Kidney (tissue), 14 donors: ENCODE measurements around the gene ST8SIA5. TPM values are rescaled to one million over a fixed set of nuclear protein-coding genes. Genes with fewer than 3 reads are reported as not detected.

Experiments used
- DNase-seq, 5 donors: peaks; one replicate each; pipeline ENCODE4 v3.0.0-alpha.2; 2013 to 2020
- FAIRE-seq: peaks from 2 replicates; lab custom pipeline; 2012; peaks lifted over from hg19 to GRCh38; lab: Jason Lieb, UNC
- H3K27ac ChIP-seq, 2 donors: one replicate each; pipeline ENCODE4 v1.7.0; 2013; ENCODE audit warnings: low read depth in 2 of 2, low read length in 2 of 2, inconsistent platforms in 1 of 2
- H3K27me3 ChIP-seq: one replicate; pipeline ENCODE4 v1.7.1; 2013; ENCODE audit warnings: low read length, inconsistent platforms; ENCODE audit not compliant: control insufficient read depth, insufficient read depth
- H3K36me3 ChIP-seq, 3 donors: one replicate each; pipeline versions ENCODE4 v1.7.0 to v1.7.1; 2013; ENCODE audit warnings: low read length in 3 of 3, control low read depth in 1 of 3, inconsistent platforms in 1 of 3; ENCODE audit not compliant: insufficient read depth in 3 of 3, control insufficient read depth in 2 of 3
- H3K4me1 ChIP-seq, 3 donors: one replicate each; pipeline versions ENCODE4 v1.7.0 to v1.7.1; 2013; ENCODE audit warnings: low read length in 3 of 3, inconsistent platforms in 1 of 3, low read depth in 1 of 3; ENCODE audit not compliant: control insufficient read depth in 2 of 3, insufficient read depth in 2 of 3
- H3K4me3 ChIP-seq, 3 donors: one replicate each; pipeline versions ENCODE4 v1.7.0 to v1.8.1; 2013; ENCODE audit warnings: low read length in 3 of 3, control low read depth in 1 of 3, inconsistent platforms in 1 of 3
- H3K9ac ChIP-seq, 3 donors: one replicate each; pipeline versions ENCODE4 v1.7.0 to v1.7.1; 2013; ENCODE audit warnings: low read length in 3 of 3, control low read depth in 1 of 3, inconsistent platforms in 1 of 3
- H3K9me3 ChIP-seq, 3 donors: one replicate each; pipeline versions ENCODE4 v1.7.0 to v1.7.1; 2013; ENCODE audit warnings: low read length in 3 of 3, control low read depth in 1 of 3, inconsistent platforms in 1 of 3; ENCODE audit not compliant: control insufficient read depth in 2 of 3, insufficient read depth in 1 of 3
- CTCF ChIP-seq: IDR thresholded peaks from 3 replicates; pipeline ENCODE4 v1.5.1; 2012; ENCODE audit warnings: mild to moderate bottlenecking, moderate library complexity, borderline replicate concordance; ENCODE audit not compliant: insufficient read depth; ENCODE audit errors: extremely low read depth
- intact Hi-C: fragments of 100-400 bp; cut with DNase I; formaldehyde crosslinking; loops from one replicate; pipeline ENCODE4 v1.11.1; 2022
- polyA plus RNA-seq: library from polyadenylated mRNA; stranded (reverse); fragments of 350-450 nt; fragmentation: Illumina TruSeq; extraction: RNeasy Lipid Tissue Mini Kit (QIAGEN cat#74804); gene quantifications from one replicate; pipeline ENCODE4 v1.2.3, GENCODE V29; 2014; ENCODE audit warnings: low read depth, low replicate concordance; ENCODE audit not compliant: insufficient read depth
- total RNA-seq: library from RNA; stranded (reverse); fragmentation: NEBNext Ultra II Directional; extraction: Animal tissue kit (Norgen Biotek cat#: 25700); gene quantifications from one replicate; pipeline ENCODE4 v1.2.1, GENCODE V29; 2021
- donor health status: control.
- donor health status: control.
- donor health status: control.
- donor health status: control.
- donor health status: control.
- donor health status: DM: yes; HTN: yes; CAD: no.
- donor health status: Normal renal cell carcinoma (clear cell type).

The ST8SIA5 gene
- total and polyA plus RNA-seq, 2 donors from 2014 or later, result 1.4 to 2.7 TPM

GRCh38 chr18:46721331-46721730, 35.5 kb downstream of the ST8SIA5 start:
- Histone ChIP-seq H3K9me3 (no peaks in the 10 kb centered on the region), H3K4me3 (no peak overlapping the region), H3K4me1 (peaks cover 0 to 7% (median 0%) of the 10 kb centered on the region in 3 donors), H3K27me3 (no peaks in the 10 kb centered on the region), H3K9ac (no peak overlapping the region), H3K27ac (no peak overlapping the region), H3K36me3 (no peaks in the 10 kb centered on the region)
- intact Hi-C loops, result no loop called here
- DNase-seq, result peak in 1 of 5 donors; percentile 4
- TF ChIP-seq CTCF, result no peak
- FAIRE-seq, result no peak

- FAIRE-seq (no peak), DNase-seq (no peak)
- H3K9ac ChIP-seq, result no peak overlapping the region
- TF ChIP-seq CTCF, result no peak
- no peak overlapping the region for H3K4me3 ChIP-seq
- no peaks in the 10 kb centered on the region for H3K9me3 ChIP-seq
- intact Hi-C loops, result no loop called here
- H3K4me1 ChIP-seq, result peaks cover 0 to 7% (median 0%) of the 10 kb centered on the region in 3 donors
- no peaks in the 10 kb centered on the region for H3K27me3 ChIP-seq
- H3K27ac ChIP-seq, result no peak overlapping the region
- H3K36me3 ChIP-seq, result no peaks in the 10 kb centered on the region
These were observed 36.3 kb downstream of the ST8SIA5 start for GRCh38 chr18:46720521-46720920.

- H3K9ac ChIP-seq, result no peak overlapping the region
- peak in 1 of 5 donors; percentile 4 for DNase-seq
- intact Hi-C loops, result no loop called here
- H3K27ac ChIP-seq, result no peak overlapping the region
- no peaks in the 10 kb centered on the region for H3K36me3 ChIP-seq
- no peaks in the 10 kb centered on the region for H3K9me3 ChIP-seq
- no peak for TF ChIP-seq CTCF
- H3K4me1 ChIP-seq, result peaks cover 0 to 7% (median 0%) of the 10 kb centered on the region in 3 donors
- no peak for FAIRE-seq
- H3K4me3 ChIP-seq, result no peak overlapping the region
- H3K27me3 ChIP-seq, result no peaks in the 10 kb centered on the region
These were observed 36.8 kb downstream of the ST8SIA5 start for GRCh38 chr18:46720092-46720491.

GRCh38 chr18:46719388-46719787, 37.5 kb downstream of the ST8SIA5 start:
- no peak for TF ChIP-seq CTCF
- H3K4me3 ChIP-seq, result no peak overlapping the region
- H3K27ac ChIP-seq, result no peak overlapping the region
- no peaks in the 10 kb centered on the region for H3K9me3 ChIP-seq
- H3K4me1 ChIP-seq, result peaks cover 0 to 7% (median 0%) of the 10 kb centered on the region in 3 donors
- H3K27me3 ChIP-seq, result no peaks in the 10 kb centered on the region
- intact Hi-C loops, result no loop called here
- DNase-seq (no peak), FAIRE-seq (no peak)
- no peaks in the 10 kb centered on the region for H3K36me3 ChIP-seq
- H3K9ac ChIP-seq, result no peak overlapping the region
